ENCODE data around the gene ALMS1.

ALMS1 gene

GRCh38 chr2:73386894-73387636 is 1.4 kb downstream of the ALMS1 start:
- Histone ChIP-seq H3K36me3 (replicated peaks; ENCODE audit: insufficient read depth, low read length) (no peaks in the 10 kb centered on the region), H3K27me3 (replicated peaks; ENCODE audit: insufficient read depth, low read length) (no peaks in the 10 kb centered on the region), H3F3A (ENCODE audit: insufficient read depth, low read length) (0 out of 2 replicates have a peak, but pooled peaks cover 6% of the 10 kb centered on the region), H3K9me3 (replicated peaks; ENCODE audit: insufficient read depth, low read length) (no peaks in the 10 kb centered on the region), H3K4me3 (ENCODE audit: low read length) (peak overlapping the region; percentile 94), H3K9ac (ENCODE audit: low read length) (peak overlapping the region; percentile 71; the same call in 1 of the 2 replicates), H3K4me2 (ENCODE audit: low read depth, low read length) (peak overlapping the region; percentile 88), H3K27ac (ENCODE audit: low read length) (no peak overlapping the region; the same call in 1 of the 2 replicates), H3K9me2 (replicated peaks; ENCODE audit: insufficient read depth, low read length) (no peaks in the 10 kb centered on the region), H4K20me1 (ENCODE audit: insufficient read depth, low read length) (no peaks in the 10 kb centered on the region), H3K79me2 (ENCODE audit: low read length) (peaks cover 38% of the 10 kb centered on the region), H3K4me1 (ENCODE audit: low read length) (peaks cover 12% of the 10 kb centered on the region; the same call in 1 of the 2 replicates), H2AFZ (ENCODE audit: low read length) (peak overlapping the region; percentile 73)
- TF ChIP-seq EZH2phosphoT487 (IDR thresholded peaks at IDR 0.05; ENCODE audit: low read length): no peak
- TF ChIP-seq EZH2 (optimal IDR thresholded peaks at IDR 0.05; ENCODE audit: low read depth, low read length): no peak
- TF ChIP-seq CTCF (IDR thresholded peaks at IDR 0.05; ENCODE audit: low read length): no peak
- DNase-seq: peak; percentile 10

GRCh38 chr2:73402386-73403103 is 16.9 kb downstream of the ALMS1 start:
- no peak overlapping the region for H3K27ac ChIP-seq (ENCODE audit: low read length)
- DNase-seq: no peak
- no peak overlapping the region for H2AFZ ChIP-seq (ENCODE audit: low read length)
- no peaks in the 10 kb centered on the region for H3K9me2 ChIP-seq (replicated peaks; ENCODE audit: insufficient read depth, low read length)
- H3K27me3 ChIP-seq (replicated peaks; ENCODE audit: insufficient read depth, low read length): no peaks in the 10 kb centered on the region
- H3K4me3 ChIP-seq (ENCODE audit: low read length): no peak overlapping the region
- 0 out of 2 replicates have a peak, but pooled peaks cover 2% of the 10 kb centered on the region for H3K36me3 ChIP-seq (replicated peaks; ENCODE audit: insufficient read depth, low read length)
- TF ChIP-seq EZH2 (optimal IDR thresholded peaks at IDR 0.05; ENCODE audit: low read depth, low read length) (no peak), CTCF (IDR thresholded peaks at IDR 0.05; ENCODE audit: low read length) (no peak), EZH2phosphoT487 (IDR thresholded peaks at IDR 0.05; ENCODE audit: low read length) (no peak)
- H3K79me2 ChIP-seq (ENCODE audit: low read length): peaks cover 25% of the 10 kb centered on the region
- H3K9ac ChIP-seq (ENCODE audit: low read length): no peak overlapping the region
- no peak overlapping the region for H3K4me2 ChIP-seq (ENCODE audit: low read depth, low read length)
- no peaks in the 10 kb centered on the region for H4K20me1 ChIP-seq (ENCODE audit: insufficient read depth, low read length)
- H3F3A ChIP-seq (ENCODE audit: insufficient read depth, low read length): no peaks in the 10 kb centered on the region
- H3K9me3 ChIP-seq (replicated peaks; ENCODE audit: insufficient read depth, low read length): no peaks in the 10 kb centered on the region
- H3K4me1 ChIP-seq (ENCODE audit: low read length): peaks cover 2% of the 10 kb centered on the region; the same call in 1 of the 2 replicates

- TF ChIP-seq EZH2phosphoT487 (IDR thresholded peaks at IDR 0.05; ENCODE audit: low read length) (no peak), CTCF (IDR thresholded peaks at IDR 0.05; ENCODE audit: low read length) (no peak), EZH2 (optimal IDR thresholded peaks at IDR 0.05; ENCODE audit: low read depth, low read length) (no peak)
- no peak for DNase-seq
- H3K36me3 ChIP-seq (replicated peaks; ENCODE audit: insufficient read depth, low read length): 0 out of 2 replicates have a peak, but pooled peaks cover 2% of the 10 kb centered on the region
- H3K27ac ChIP-seq (ENCODE audit: low read length): no peak overlapping the region
- no peaks in the 10 kb centered on the region for H3K27me3 ChIP-seq (replicated peaks; ENCODE audit: insufficient read depth, low read length)
- peaks cover 25% of the 10 kb centered on the region for H3K79me2 ChIP-seq (ENCODE audit: low read length)
- H3K9me3 ChIP-seq (replicated peaks; ENCODE audit: insufficient read depth, low read length): no peaks in the 10 kb centered on the region
- H3K4me3 ChIP-seq (ENCODE audit: low read length): no peak overlapping the region
- H3K9me2 ChIP-seq (replicated peaks; ENCODE audit: insufficient read depth, low read length): no peaks in the 10 kb centered on the region
- H4K20me1 ChIP-seq (ENCODE audit: insufficient read depth, low read length): no peaks in the 10 kb centered on the region
- no peak overlapping the region for H3K9ac ChIP-seq (ENCODE audit: low read length)
- H3K4me1 ChIP-seq (ENCODE audit: low read length): peaks cover 8% of the 10 kb centered on the region; the same call in 1 of the 2 replicates
- H3F3A ChIP-seq (ENCODE audit: insufficient read depth, low read length): no peaks in the 10 kb centered on the region
- H3K4me2 ChIP-seq (ENCODE audit: low read depth, low read length): no peak overlapping the region
- no peak overlapping the region for H2AFZ ChIP-seq (ENCODE audit: low read length)
Observed at GRCh38 chr2:73403237-73403636, 17.6 kb downstream of the ALMS1 start.
